H54 (cell line): ENCODE data around the gene MAGI2.
"Not testable (repeated sequence)": the region's sequence is repeated elsewhere in the genome, so short reads cannot be mapped to it uniquely, and the experiment has no call there.

Source experiments
- DNase-seq: peaks from one replicate; pipeline ENCODE4 v3.0.0; 2011; ENCODE audit warnings: low spot score, mixed read lengths; ENCODE audit not compliant: insufficient read length
- FAIRE-seq: peaks from 3 replicates; lab custom pipeline; 2011; peaks lifted over from hg19 to GRCh38; lab: Jason Lieb, UNC
- POLR2A ChIP-seq: IDR thresholded peaks from 2 replicates; pipeline ENCODE4 v1.6.1; 2011; ENCODE audit warnings: low read depth, mild to moderate bottlenecking, low read length

Gene MAGI2

GRCh38 chr7:78601728-78602127, 851.7 kb downstream of the MAGI2 start:
- DNase-seq (no peak), FAIRE-seq (peak; percentile 43)
- no peak for TF ChIP-seq POLR2A

DNA sequence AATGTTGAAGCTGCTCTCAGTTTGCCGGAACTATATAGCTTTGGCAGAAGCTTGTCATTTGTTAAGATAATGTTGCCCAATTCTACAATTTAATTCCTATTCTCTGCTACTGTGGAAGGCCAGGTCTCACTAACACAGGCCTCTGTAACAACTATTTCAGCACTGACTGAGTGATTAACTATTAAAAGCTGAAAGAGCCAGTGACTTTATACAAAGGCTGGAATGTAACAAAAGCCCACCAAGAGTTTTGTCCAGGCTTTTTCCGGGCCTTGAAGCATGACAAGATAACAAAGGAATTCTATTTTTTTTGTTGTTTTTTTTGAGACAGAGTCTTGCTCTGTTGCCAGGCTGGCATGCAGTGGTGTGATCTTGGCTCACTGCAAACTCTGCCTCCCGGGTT, 859.3 kb downstream of the MAGI2 start:
- no peak for TF ChIP-seq POLR2A
- FAIRE-seq (no peak), DNase-seq (no peak)

DNA sequence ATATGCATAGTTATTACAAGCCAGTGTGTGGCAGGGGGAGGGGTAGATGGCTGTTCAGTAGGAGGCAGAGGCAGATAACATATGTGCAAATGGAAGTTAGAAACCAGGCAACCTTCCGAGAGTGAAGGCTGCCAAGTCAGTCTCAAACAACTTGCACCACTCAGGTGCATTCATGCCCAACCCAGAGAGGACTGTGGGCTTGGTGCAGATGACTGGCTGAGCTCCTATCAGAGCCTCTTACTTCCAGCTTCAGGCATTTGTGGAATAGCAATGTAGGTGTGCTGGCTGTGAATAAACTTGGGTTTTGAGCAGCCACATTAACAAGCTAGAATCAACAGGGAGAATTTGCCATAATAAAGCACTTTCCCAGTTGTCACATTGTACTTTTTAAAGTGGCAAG, 865.1 kb downstream of the MAGI2 start:
- no peak for DNase-seq
- no peak for FAIRE-seq
- no peak for TF ChIP-seq POLR2A

DNA sequence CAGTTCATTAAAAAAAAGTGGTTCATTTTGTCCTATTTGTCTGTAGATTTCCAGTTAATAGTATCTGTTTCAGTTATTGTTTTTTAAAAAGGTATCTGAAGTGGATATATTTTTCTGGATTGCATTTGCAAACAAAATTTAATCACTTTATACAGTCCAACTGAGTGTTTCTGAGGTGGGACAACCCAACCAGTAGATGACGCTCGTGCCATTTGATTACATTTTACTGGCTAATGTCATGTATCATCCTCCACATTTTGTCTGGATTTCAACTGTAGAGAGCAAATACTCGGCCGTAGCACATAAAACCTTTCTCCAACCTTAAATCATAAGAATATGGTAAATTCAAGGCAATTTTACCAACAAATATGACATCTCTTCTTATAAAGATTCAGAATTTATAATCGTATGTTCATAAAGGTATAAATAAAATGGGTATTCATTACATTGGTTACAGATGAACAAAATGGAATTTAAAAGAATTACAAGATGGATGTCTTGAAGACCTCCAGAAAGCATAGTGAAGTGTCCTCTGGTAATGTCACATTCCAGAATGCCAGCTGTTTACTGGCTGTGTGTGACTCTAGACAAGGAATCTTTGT, 865.9 kb downstream of the MAGI2 start:
- FAIRE-seq (peak; percentile 83), DNase-seq (peak; percentile 12)
- no peak for TF ChIP-seq POLR2A

DNA sequence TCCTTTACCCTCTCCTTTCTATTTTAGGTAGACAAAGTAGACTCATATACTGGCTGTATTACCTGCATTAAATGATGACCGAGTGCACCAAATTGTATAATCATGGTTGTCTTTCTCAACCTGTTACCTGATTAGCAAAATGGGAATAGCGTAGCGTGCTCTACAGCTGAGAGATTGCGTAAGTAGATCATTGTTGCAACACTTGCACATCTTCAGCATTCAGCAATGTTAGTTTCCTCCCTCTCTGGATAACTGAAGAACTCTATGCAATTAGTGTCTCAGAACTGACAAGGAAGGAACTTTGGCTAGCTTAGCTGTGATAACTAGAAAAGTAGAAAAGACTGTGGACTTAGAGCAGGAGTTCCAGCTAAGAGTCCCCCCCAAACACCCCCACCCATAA, 867.5 kb downstream of the MAGI2 start:
- DNase-seq, result no peak
- FAIRE-seq, result no peak
- TF ChIP-seq POLR2A, result no peak

DNA sequence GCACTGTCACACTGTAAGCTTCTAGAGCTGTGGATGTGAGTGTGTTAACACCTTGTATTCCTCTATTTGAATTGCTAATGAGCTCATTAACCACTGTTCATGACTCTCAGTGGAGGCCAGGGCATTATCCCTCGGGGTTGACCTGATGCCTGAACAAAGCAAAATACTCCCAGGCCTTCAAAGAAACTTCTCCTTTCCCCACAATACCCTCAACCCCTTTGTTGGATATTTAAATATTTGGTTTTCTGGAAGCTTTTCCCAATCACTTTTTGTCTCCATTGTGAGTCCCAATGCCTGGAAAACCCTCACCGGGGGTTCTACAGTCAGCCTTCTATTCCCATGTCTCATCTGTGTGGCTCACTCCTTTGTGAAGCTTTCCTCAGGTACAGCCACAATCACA, 874.8 kb downstream of the MAGI2 start:
- FAIRE-seq, result no peak
- no peak for TF ChIP-seq POLR2A
- no peak for DNase-seq

GRCh38 chr7:78577174-78577952, 876.1 kb downstream of the MAGI2 start:
- DNase-seq, FAIRE-seq: not testable (repeated sequence)

DNA sequence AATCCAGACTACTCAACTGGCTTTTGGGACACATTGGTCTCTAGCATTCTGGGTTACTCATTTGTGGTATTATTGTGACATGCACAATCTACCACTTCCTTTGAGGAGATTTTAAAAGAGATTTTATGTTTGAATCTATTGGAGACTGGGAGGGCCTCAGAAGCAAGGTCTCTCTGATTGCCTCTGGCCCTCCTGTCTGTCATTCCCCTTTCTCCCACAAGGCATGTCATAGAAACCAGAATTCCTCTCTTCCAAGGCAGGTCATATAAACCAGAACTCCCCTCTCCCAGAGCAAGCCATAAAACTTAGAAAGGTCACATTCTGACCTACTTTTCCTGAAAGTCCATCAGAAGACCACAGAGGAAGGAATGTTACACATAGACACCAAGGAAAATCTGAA, 877.2 kb downstream of the MAGI2 start:
- TF ChIP-seq POLR2A, result no peak
- no peak for DNase-seq
- no peak for FAIRE-seq

- FAIRE-seq (no peak), DNase-seq (no peak)
- no peak for TF ChIP-seq POLR2A
Measured at GRCh38 chr7:78571292-78571691, 882.2 kb downstream of the MAGI2 start.

GRCh38 chr7:78568690-78569089, 884.8 kb downstream of the MAGI2 start:
- no peak for TF ChIP-seq POLR2A
- no peak for FAIRE-seq
- no peak for DNase-seq

- DNase-seq (no peak), FAIRE-seq (no peak)
- no peak for TF ChIP-seq POLR2A
Measured at GRCh38 chr7:78567836-78568235, 885.6 kb downstream of the MAGI2 start.

DNA sequence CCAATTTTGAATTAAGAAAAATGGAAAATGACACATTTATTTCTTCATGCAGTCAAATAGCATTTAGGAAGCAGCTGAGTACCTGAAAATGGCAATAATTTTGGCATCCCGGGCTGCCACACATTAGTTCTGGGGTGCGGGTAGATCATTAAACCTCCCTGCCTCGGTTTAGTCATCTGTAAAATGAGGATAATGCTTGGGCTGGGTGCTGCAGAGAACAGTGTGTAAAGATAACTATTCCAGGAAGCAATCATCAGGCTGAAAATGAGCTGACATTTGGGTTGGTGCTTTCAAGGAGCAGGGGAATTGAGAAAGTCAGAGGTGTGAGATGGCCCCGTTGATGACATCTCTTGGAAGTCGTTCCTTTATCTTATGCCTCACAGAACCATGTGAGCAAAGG, 887.7 kb downstream of the MAGI2 start:
- DNase-seq (no peak), FAIRE-seq (no peak)
- TF ChIP-seq POLR2A, result no peak

DNA sequence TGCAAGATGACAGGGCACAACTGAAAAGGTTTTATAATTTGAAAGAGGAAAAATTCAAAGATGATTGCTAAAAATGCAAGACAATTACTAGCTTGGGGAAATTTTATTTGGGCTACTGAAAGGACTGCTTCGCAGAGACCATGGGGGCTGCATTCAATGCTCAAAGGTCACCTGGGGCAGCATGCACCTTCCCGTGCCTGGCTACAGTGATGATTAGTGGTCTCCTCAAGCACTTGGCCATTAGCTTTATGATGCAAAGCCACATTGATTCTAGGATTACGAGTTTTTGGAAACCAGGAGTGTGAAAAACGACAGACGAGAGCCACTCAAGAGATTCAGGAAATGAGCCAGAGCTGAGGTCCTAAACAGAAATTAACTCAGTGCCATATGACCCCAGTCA, 890.3 kb downstream of the MAGI2 start:
- TF ChIP-seq POLR2A, result no peak
- DNase-seq (no peak), FAIRE-seq (no peak)

- FAIRE-seq (no peak), DNase-seq (no peak)
- no peak for TF ChIP-seq POLR2A
Measured at GRCh38 chr7:78562191-78562590, 891.3 kb downstream of the MAGI2 start.

DNA sequence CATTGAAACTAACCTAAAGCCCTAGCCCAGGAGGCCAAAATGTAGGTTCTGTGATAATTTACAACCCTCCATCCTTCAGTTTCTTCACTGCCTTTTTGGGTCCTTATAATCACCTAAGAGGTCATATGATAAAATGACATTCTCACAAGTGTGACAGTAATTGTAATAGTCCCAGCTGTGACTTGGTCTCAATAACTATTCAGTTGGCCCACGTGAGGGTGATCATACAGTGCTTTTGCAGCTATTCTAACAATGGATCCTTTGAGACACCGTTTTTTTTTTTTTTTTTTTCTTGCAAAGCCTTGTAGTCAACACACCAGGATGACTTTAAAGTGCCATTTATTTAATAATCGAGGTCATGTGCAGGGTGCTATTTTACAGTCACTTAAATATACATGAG, 894.9 kb downstream of the MAGI2 start:
- no peak for FAIRE-seq
- DNase-seq, result no peak
- no peak for TF ChIP-seq POLR2A
